C4-2B (cell line): ENCODE measurements around the gene UTF1.

Experiments used
- H3K27ac ChIP-seq: fragments of 450-650 bp; 2 replicates; pipeline ENCODE4 v1.5.1; 2017
- ZFX ChIP-seq: fragments of 450-650 bp; IDR thresholded peaks from 2 replicates; pipeline ENCODE4 v1.6.1; 2017
- TF ChIP-seq, protein P1 (sequence below): fragments of 450-650 bp; conservative IDR thresholded peaks from 2 replicates; pipeline ENCODE4 v1.5.1; 2017; ENCODE audit warnings: mild to moderate bottlenecking

UTF1 gene

DNA sequence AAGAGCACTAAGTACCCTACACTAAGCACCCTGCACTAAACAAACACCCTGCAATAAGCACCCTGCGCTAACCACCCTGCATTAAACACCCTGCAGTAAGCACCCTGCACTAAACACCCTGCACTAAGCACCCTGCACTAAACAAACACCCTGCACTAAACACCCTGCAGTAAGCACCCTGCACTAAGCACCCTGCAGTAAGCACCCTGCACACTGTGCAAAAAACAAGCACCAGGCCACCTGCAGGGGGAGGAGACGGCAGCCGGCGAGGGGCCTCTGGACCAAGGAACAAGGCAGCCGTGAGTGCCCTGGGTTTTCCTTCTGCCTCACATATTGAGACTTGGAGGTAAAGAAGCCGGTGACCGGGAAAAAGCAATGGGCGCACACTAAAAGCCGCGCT is 39.8 kb upstream of the UTF1 start:
- no peak overlapping the region for H3K27ac ChIP-seq
- no peak for TF ChIP-seq ZFX
- TF ChIP-seq, protein P1, sequence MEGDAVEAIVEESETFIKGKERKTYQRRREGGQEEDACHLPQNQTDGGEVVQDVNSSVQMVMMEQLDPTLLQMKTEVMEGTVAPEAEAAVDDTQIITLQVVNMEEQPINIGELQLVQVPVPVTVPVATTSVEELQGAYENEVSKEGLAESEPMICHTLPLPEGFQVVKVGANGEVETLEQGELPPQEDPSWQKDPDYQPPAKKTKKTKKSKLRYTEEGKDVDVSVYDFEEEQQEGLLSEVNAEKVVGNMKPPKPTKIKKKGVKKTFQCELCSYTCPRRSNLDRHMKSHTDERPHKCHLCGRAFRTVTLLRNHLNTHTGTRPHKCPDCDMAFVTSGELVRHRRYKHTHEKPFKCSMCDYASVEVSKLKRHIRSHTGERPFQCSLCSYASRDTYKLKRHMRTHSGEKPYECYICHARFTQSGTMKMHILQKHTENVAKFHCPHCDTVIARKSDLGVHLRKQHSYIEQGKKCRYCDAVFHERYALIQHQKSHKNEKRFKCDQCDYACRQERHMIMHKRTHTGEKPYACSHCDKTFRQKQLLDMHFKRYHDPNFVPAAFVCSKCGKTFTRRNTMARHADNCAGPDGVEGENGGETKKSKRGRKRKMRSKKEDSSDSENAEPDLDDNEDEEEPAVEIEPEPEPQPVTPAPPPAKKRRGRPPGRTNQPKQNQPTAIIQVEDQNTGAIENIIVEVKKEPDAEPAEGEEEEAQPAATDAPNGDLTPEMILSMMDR, result no peak

DNA sequence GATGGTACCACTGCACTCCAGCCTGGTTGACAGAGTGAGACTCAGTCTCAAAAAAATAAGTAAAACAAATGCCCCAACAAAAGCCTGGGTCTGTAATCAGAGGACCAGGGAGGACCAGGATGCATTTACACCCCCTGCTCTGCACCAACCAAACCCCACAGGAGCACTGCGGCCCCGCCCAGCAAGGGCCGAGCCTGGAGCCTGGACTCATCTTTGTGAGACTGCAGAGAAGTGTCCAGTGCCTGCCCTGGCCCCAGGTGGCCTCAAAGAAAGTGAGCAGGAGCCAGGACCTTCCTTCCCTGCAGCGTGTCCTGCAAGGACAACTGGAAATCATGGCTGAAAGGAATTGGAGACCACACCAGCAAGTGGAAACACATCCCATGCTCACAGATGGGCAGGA is 38.4 kb upstream of the UTF1 start:
- no peak for TF ChIP-seq ZFX
- TF ChIP-seq, protein P1, result no peak
- no peak overlapping the region for H3K27ac ChIP-seq

DNA sequence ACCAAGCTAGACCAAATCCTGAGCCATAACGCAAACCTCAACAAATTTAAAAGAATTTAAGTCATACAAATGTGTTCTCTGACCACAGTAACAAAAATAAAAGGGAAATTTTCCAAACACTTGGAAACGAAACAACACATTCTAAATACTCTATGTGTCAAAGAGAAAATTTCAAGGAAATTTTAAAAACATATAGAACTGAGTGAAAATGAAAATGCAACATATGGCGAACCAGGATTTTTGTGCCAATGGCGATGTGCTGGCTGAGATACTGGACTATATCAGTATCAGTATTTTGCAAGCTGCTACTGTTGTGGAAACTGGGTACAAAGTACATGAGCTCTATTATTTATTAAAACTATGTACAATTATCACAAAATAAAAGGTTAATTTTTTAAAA is 35.9 kb upstream of the UTF1 start:
- TF ChIP-seq, protein P1, result no peak
- TF ChIP-seq ZFX, result no peak
- no peak overlapping the region for H3K27ac ChIP-seq

DNA sequence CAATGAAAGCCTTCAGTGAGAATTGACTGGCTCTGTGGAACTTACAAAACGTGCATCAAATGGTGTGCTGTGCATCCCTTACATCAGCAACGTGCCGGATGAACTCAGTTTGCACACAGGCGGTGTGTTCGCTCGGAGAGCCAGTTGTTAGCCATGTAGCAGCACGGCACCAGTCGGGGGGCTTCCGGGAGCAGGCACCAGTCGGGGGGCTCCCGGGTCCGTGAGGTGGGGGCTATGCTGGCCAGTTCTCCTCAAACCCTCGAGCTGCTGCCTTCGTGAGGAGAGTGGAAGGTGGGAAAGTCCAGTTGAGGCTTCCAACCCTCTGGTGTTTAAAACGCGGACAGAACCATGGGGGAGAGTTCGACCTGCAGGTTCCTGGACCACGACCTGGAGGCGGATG is 34.9 kb upstream of the UTF1 start:
- no peak for TF ChIP-seq ZFX
- TF ChIP-seq, protein P1, result no peak
- H3K27ac ChIP-seq, result no peak overlapping the region

DNA sequence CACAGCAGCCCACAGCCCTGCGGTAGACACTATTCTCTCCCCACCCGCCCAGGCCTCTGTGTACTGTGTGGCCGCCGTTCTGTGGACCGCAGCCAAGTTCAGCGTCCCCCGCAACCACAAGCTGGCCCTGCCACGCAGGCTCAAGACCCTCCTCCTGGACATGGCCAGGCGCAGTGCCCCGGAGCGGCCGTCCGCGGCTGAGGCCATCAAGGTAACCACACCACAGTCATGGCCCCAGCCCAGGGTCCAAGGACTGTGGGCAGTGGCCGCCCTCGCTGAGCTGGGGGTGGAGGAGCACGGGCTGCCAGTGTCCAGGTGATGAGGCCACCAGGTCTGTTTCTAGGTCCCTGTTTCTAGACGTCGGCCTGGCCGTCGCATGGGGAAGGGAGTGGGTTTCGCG is 34.4 kb upstream of the UTF1 start:
- no peak overlapping the region for H3K27ac ChIP-seq
- TF ChIP-seq, protein P1, result no peak
- no peak for TF ChIP-seq ZFX

DNA sequence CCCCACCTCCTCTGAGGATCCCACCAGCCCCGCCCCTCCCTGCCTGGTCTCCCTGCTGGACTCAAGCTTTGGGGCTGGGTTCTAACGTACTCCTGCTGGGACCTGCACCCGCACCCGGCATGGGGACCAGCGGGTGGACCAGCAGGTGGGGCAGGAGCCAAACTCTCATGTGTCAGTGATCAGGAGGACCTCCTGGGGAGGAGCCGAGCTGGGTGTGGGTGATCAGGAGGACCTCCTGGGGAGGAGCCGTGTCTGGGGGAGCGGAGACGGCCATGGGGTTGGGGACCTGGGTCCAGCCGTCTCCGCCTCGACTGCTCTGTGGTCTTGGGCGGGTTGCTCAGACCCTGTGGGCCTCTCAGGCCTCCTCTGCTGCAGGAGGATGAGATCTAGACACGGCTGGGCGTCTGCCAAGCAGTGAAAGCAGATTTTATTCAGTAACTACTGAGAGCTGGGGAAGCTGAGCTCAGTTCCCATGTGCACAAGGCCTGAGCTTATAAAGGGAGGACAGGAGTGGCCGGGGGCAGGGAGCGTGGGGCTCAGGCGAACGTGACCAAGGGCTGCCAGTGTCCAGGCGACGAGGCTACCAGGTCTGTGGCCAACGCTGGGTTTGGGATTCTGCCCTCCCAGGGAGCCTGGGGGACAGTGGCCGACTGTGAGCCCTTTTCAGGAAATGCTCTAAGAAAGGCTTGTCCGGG is 33.6 kb upstream of the UTF1 start:
- TF ChIP-seq ZFX, result no peak
- TF ChIP-seq, protein P1, result no peak
- H3K27ac ChIP-seq, result no peak overlapping the region

DNA sequence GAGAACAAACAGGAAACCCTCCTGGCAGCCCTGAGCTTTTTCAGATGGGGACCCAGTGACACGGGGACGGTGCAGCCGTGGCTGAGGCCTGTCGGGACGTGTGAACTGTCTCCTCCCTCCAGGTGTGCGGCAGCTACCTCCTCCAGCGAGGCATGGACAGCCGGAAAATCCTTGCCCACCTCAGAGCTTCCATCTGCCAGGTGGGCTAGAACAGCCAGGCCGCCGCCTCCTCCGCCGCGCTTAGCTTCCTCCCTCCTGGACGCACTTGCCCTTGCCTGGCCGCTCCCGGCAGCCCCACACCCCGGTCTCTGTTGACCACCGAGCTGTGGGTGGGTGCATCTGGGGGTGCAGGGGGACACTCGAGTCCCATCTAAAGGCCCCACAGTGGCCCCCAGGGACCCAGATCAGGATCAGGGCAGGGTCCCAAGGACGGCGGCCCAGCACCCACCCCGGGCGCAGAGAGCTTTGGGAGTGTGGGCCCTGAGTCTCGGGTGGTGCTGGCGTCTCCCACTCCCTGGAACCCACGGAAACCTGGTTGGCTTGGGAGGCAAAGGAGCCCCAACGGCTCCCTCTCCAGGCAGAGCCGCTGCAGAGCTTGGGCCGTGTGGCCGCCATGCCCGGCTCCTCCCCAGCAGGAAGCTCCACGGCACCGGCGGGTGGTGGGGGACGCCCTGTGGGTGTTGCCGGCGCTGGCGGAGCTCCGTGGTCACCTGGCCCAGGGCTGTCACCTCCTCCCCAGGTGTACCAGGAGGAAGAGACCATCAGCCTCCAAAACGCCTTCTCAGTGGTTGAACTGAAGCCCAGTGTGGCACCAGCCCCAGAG is 32.9 kb upstream of the UTF1 start:
- H3K27ac ChIP-seq, result no peak overlapping the region
- no peak for TF ChIP-seq ZFX
- TF ChIP-seq, protein P1, result no peak
